Ishikawa (cell line): ENCODE measurements around the gene PKP3.

ENCODE experiments used
- CEBPB ChIP-seq: IDR thresholded peaks from 2 replicates; pipeline ENCODE4 v1.6.1; 2012
- CREB1 ChIP-seq: IDR thresholded peaks from 2 replicates; pipeline ENCODE4 v1.6.1; 2012; ENCODE audit warnings: low read depth
- EGR1 ChIP-seq: IDR thresholded peaks from 2 replicates; pipeline ENCODE4 v1.6.1; 2012
- EP300 ChIP-seq: IDR thresholded peaks from 2 replicates; pipeline ENCODE4 v1.6.1; 2012; ENCODE audit warnings: borderline replicate concordance
- FOXM1 ChIP-seq: IDR thresholded peaks from 2 replicates; pipeline ENCODE4 v1.6.1; 2012; ENCODE audit warnings: low read depth, borderline replicate concordance
- MAX ChIP-seq: IDR thresholded peaks from 2 replicates; pipeline ENCODE4 v1.6.1; 2012
- NFIC ChIP-seq: IDR thresholded peaks from 2 replicates; pipeline ENCODE4 v1.6.1; 2012
- RAD21 ChIP-seq: IDR thresholded peaks from 2 replicates; pipeline ENCODE4 v1.6.1; 2012; ENCODE audit warnings: low read depth
- TAF1 ChIP-seq: IDR thresholded peaks from 2 replicates; pipeline ENCODE4 v1.6.1; 2012; ENCODE audit warnings: low read depth, mild to moderate bottlenecking
- TCF12 ChIP-seq: IDR thresholded peaks from 2 replicates; pipeline ENCODE4 v1.6.1; 2012; ENCODE audit warnings: low read depth
- TEAD4 ChIP-seq: IDR thresholded peaks from 2 replicates; pipeline ENCODE4 v1.6.1; 2012
- YY1 ChIP-seq: IDR thresholded peaks from 2 replicates; pipeline ENCODE4 v1.6.1; 2012; ENCODE audit warnings: low read depth
- ZBTB7A ChIP-seq: IDR thresholded peaks from 2 replicates; pipeline ENCODE4 v1.6.1; 2012; ENCODE audit warnings: low read depth
- TF ChIP-seq, protein P1 (sequence below): IDR thresholded peaks from 2 replicates; pipeline ENCODE4 v1.6.1; 2012; ENCODE audit warnings: low read depth, mild to moderate bottlenecking

GRCh38 chr11:437228-437870 is 43.3 kb downstream of the PKP3 start:
- TF ChIP-seq YY1 (no peak), NFIC (no peak), EP300 (no peak), TCF12 (no peak), TAF1 (no peak), CEBPB (no peak), CREB1 (no peak), MAX (no peak), ZBTB7A (no peak), EGR1 (no peak), FOXM1 (no peak), RAD21 (no peak), TEAD4 (no peak)
- TF ChIP-seq, protein P1, sequence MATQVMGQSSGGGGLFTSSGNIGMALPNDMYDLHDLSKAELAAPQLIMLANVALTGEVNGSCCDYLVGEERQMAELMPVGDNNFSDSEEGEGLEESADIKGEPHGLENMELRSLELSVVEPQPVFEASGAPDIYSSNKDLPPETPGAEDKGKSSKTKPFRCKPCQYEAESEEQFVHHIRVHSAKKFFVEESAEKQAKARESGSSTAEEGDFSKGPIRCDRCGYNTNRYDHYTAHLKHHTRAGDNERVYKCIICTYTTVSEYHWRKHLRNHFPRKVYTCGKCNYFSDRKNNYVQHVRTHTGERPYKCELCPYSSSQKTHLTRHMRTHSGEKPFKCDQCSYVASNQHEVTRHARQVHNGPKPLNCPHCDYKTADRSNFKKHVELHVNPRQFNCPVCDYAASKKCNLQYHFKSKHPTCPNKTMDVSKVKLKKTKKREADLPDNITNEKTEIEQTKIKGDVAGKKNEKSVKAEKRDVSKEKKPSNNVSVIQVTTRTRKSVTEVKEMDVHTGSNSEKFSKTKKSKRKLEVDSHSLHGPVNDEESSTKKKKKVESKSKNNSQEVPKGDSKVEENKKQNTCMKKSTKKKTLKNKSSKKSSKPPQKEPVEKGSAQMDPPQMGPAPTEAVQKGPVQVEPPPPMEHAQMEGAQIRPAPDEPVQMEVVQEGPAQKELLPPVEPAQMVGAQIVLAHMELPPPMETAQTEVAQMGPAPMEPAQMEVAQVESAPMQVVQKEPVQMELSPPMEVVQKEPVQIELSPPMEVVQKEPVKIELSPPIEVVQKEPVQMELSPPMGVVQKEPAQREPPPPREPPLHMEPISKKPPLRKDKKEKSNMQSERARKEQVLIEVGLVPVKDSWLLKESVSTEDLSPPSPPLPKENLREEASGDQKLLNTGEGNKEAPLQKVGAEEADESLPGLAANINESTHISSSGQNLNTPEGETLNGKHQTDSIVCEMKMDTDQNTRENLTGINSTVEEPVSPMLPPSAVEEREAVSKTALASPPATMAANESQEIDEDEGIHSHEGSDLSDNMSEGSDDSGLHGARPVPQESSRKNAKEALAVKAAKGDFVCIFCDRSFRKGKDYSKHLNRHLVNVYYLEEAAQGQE, result no peak
